Endothelial cell of umbilical vein (primary cell): Measurements from ENCODE around the gene GSX2. TPM values are rescaled to one million over a fixed set of nuclear protein-coding genes. Genes with fewer than 3 reads are reported as not detected.

ENCODE experiments used
- BruUV-seq: library from RNA; stranded (reverse); fragments of 400-500 nt; replicated peaks from 2 replicates; lab custom pipeline; 2021; lab: Mats Ljungman, UMichigan
- CTCF ChIA-PET: fragments of 300-600, 350-600 bp; sonication (Branson Sonifier 250); formaldehyde crosslinking; loops from one replicate; lab custom pipeline; 2021; ENCODE audit warnings: antibody characterized with exemption, inconsistent platforms; lab: Charles Lee
- POLR2A ChIA-PET: fragments of 300-600, 350-600 bp; sonication (Branson Sonifier 250); formaldehyde crosslinking; loops from one replicate; lab custom pipeline; 2021; ENCODE audit warnings: antibody characterized with exemption, inconsistent platforms; lab: Charles Lee
- DNase-seq: peaks from one replicate; pipeline ENCODE4 v3.0.0-alpha.2; 2011; ENCODE audit warnings: low read depth, low spot score
- FAIRE-seq: peaks from 2 replicates; lab custom pipeline; 2011; peaks lifted over from hg19 to GRCh38; lab: Jason Lieb, UNC
- H2AFZ ChIP-seq: 2 replicates; pipeline ENCODE4 v1.6.0; 2012; ENCODE audit warnings: low read depth, low read length, control low read depth, inconsistent platforms
- H3K27ac ChIP-seq: 2 replicates; pipeline ENCODE4 v1.5.1; 2011; ENCODE audit warnings: low read depth, mild to moderate bottlenecking, control low read depth, low read length, moderate library complexity; ENCODE audit not compliant: insufficient read depth
- H3K27me3 ChIP-seq, 2 experiments: 2 replicates each; pipeline versions ENCODE4 v1.6.0 to v1.6.1; 2011; ENCODE audit warnings: low read length in 2 of 2, mixed read lengths in 1 of 2; ENCODE audit not compliant: control insufficient read depth in 2 of 2, insufficient read depth in 2 of 2
- H3K36me3 ChIP-seq, 2 experiments: 2 replicates in 1 of 2; 3 replicates in 1 of 2; pipeline ENCODE4 v1.5.1; 2011; ENCODE audit warnings: low read length in 2 of 2, mild to moderate bottlenecking in 1 of 2, moderate library complexity in 1 of 2; ENCODE audit not compliant: control insufficient read depth in 2 of 2, insufficient read depth in 2 of 2; ENCODE audit errors: extremely low read depth in 1 of 2
- H3K4me1 ChIP-seq: 3 replicates; pipeline ENCODE4 v1.5.1; 2011; ENCODE audit warnings: mild to moderate bottlenecking, low read length; ENCODE audit not compliant: control insufficient read depth, insufficient read depth; ENCODE audit errors: extremely low read depth
- H3K4me2 ChIP-seq: 2 replicates; pipeline ENCODE4 v1.6.1; 2011; ENCODE audit warnings: low read length, control low read depth, mixed read lengths; ENCODE audit not compliant: insufficient read depth
- H3K4me3 ChIP-seq, 3 experiments: fragments of 200-600 bp in 1 of 3; sonication (generic), shearing (Covaris generic) in 1 of 3; replicated peaks in 1 of 3; 2 replicates each; pipeline ENCODE4 v1.5.1; 2011 to 2016; ENCODE audit warnings: control low read depth in 3 of 3, low read length in 3 of 3, mild to moderate bottlenecking in 2 of 3, inconsistent platforms in 1 of 3, low read depth in 1 of 3, moderate library complexity in 1 of 3; ENCODE audit not compliant: insufficient read depth in 1 of 3
- H3K79me2 ChIP-seq: 2 replicates; pipeline ENCODE4 v1.6.0; 2012; ENCODE audit warnings: low read length, inconsistent platforms; ENCODE audit not compliant: control insufficient read depth, insufficient read depth
- H3K9ac ChIP-seq: replicated peaks from 2 replicates; pipeline ENCODE3; 2011; ENCODE audit warnings: low read length, control low read depth; ENCODE audit not compliant: insufficient read depth; ENCODE audit errors: extremely low read depth
- H3K9me1 ChIP-seq: replicated peaks from 3 replicates; pipeline ENCODE4 v1.6.0; 2011; ENCODE audit warnings: mild to moderate bottlenecking, low read length; ENCODE audit not compliant: control insufficient read depth, insufficient read depth; ENCODE audit errors: extremely low read depth
- H3K9me3 ChIP-seq: replicated peaks from 2 replicates; pipeline ENCODE4 v1.5.1; 2012; ENCODE audit warnings: low read length, inconsistent platforms; ENCODE audit not compliant: control insufficient read depth, insufficient read depth
- H4K20me1 ChIP-seq: replicated peaks from 2 replicates; pipeline ENCODE3; 2011; ENCODE audit warnings: mild to moderate bottlenecking, low read length; ENCODE audit not compliant: control insufficient read depth, insufficient read depth; ENCODE audit errors: extremely low read depth
- FOS ChIP-seq: IDR thresholded peaks from 2 replicates; pipeline ENCODE4 v1.6.1; 2011; ENCODE audit warnings: mild to moderate bottlenecking, low read length, moderate library complexity, borderline replicate concordance; ENCODE audit not compliant: insufficient read depth
- GATA2 ChIP-seq: IDR thresholded peaks from 2 replicates; pipeline ENCODE4 v1.7.0; 2011; ENCODE audit warnings: low read depth, mild to moderate bottlenecking, moderate library complexity, mixed read lengths, low read length; ENCODE audit not compliant: insufficient read length, insufficient read depth
- JUN ChIP-seq: IDR thresholded peaks from 2 replicates; pipeline ENCODE4 v1.6.1; 2011; ENCODE audit warnings: borderline replicate concordance, low read depth; ENCODE audit not compliant: insufficient read length, insufficient read depth
- MYC ChIP-seq: IDR thresholded peaks from one replicate; pipeline ENCODE4 v1.6.1; 2011; ENCODE audit warnings: mild to moderate bottlenecking, low read depth, low read length
- POLR2A ChIP-seq: IDR thresholded peaks from 2 replicates; pipeline ENCODE4 v1.6.1; 2012; ENCODE audit warnings: low read depth, mild to moderate bottlenecking, control low read depth, low read length
- POLR2AphosphoS5 ChIP-seq: IDR thresholded peaks from 2 replicates; pipeline ENCODE4 v1.6.1; 2012; ENCODE audit warnings: low read depth, mild to moderate bottlenecking, control low read depth, low read length, moderate library complexity; ENCODE audit not compliant: insufficient read depth
- dilution Hi-C: fragments of 300-500 bp; cut with MboI; formaldehyde crosslinking; loops from one replicate; pipeline ENCODE4 v1.15.0; 2019; ENCODE audit warnings: low sequenced_read_pairs; ENCODE audit not compliant: extremely low pct_ligation_motif_present
- intact Hi-C: fragments of 100-400 bp; cut with micrococcal nuclease; formaldehyde crosslinking; loops from one replicate; pipeline ENCODE4 v1.10.0; 2022
- polyA plus RNA-seq, 4 experiments: library from polyadenylated mRNA; depleted of rRNA in 3 of 4; stranded (reverse) in 3 of 4; unstranded in 1 of 4; fragments of >200 nt; gene quantifications; 2 replicates each; pipeline versions ENCODE4 v1.2.1 to v1.2.3, GENCODE V29; 2011 to 2012; ENCODE audit warnings: missing spikeins in 1 of 4
- total RNA-seq: library from RNA; stranded (reverse); gene quantifications from 2 replicates; pipeline ENCODE4 v1.2.3, GENCODE V29; 2021
- TF ChIP-seq, protein P1 (sequence below), 2 donors: IDR thresholded peaks; 1 replicate in 1 of 2; 2 replicates in 1 of 2; pipeline ENCODE4 v1.5.1; 2011; ENCODE audit warnings: low read length in 2 of 2, mild to moderate bottlenecking in 2 of 2, moderate library complexity in 2 of 2, control low read depth in 1 of 2, inconsistent platforms in 1 of 2, low read depth in 1 of 2; ENCODE audit not compliant: insufficient read depth in 1 of 2; ENCODE audit errors: extremely low read depth in 1 of 2
- TF ChIP-seq, protein P2 (sequence below): IDR thresholded peaks from 2 replicates; pipeline ENCODE4 v1.6.1; 2011; ENCODE audit not compliant: insufficient read depth, insufficient read length

The GSX2 gene
- total and polyA plus RNA-seq, 2 donors (not counting 3 experiments of a cell fraction or from before 2014, with no cell fraction given), result not detected

GRCh38 chr4:54060116-54060515, 39.8 kb upstream of the GSX2 start:
- dilution Hi-C loops, result no loop called here

More at GRCh38 chr4:54060116-54060515, 39.8 kb upstream of the GSX2 start:
- POLR2A ChIA-PET, result interaction anchor here (0.7 kb wide), 1 partner anchor 53 kb away, joined by 3 read pairs; no protein-coding TSS in a partner anchor
- Histone ChIP-seq H3K4me3 (peak overlapping the region in 1 of 3 experiments; percentile 40), H3K79me2 (peaks cover 91% of the 10 kb centered on the region), H3K4me2 (peak overlapping the region; percentile 98), H3K36me3 (peaks cover 0 to 3% of the 10 kb centered on the region in 2 experiments), H3K27ac (no peak overlapping the region), H3K27me3 (no peaks in the 10 kb centered on the region), H3K9ac (no peak overlapping the region), H3K9me1 (peaks cover 3% of the 10 kb centered on the region), H3K9me3 (no peaks in the 10 kb centered on the region), H4K20me1 (peaks cover 34% of the 10 kb centered on the region), H3K4me1 (peaks cover 50% of the 10 kb centered on the region), H2AFZ (no peak overlapping the region)
- CTCF ChIA-PET, result interaction anchor here (2.5 kb wide), 1 partner anchor 130 kb away, joined by 10 read pairs; no protein-coding TSS in a partner anchor
- intact Hi-C loops, result no loop called here
- no TSS peak for BruUV-seq
- DNase-seq, result no peak
- FAIRE-seq, result no peak
- TF ChIP-seq, protein P1, sequence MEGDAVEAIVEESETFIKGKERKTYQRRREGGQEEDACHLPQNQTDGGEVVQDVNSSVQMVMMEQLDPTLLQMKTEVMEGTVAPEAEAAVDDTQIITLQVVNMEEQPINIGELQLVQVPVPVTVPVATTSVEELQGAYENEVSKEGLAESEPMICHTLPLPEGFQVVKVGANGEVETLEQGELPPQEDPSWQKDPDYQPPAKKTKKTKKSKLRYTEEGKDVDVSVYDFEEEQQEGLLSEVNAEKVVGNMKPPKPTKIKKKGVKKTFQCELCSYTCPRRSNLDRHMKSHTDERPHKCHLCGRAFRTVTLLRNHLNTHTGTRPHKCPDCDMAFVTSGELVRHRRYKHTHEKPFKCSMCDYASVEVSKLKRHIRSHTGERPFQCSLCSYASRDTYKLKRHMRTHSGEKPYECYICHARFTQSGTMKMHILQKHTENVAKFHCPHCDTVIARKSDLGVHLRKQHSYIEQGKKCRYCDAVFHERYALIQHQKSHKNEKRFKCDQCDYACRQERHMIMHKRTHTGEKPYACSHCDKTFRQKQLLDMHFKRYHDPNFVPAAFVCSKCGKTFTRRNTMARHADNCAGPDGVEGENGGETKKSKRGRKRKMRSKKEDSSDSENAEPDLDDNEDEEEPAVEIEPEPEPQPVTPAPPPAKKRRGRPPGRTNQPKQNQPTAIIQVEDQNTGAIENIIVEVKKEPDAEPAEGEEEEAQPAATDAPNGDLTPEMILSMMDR (IDR thresholded peaks at IDR 0.05; ENCODE audit: extremely low read depth in 1 of 2, insufficient read depth in 1 of 2, low read depth in 1 of 2, low read length in 2 of 2), result no peak
- TF ChIP-seq POLR2AphosphoS5 (no peak), JUN (no peak), FOS (no peak), POLR2A (no peak), MYC (no peak), GATA2 (no peak)
- TF ChIP-seq, protein P2, sequence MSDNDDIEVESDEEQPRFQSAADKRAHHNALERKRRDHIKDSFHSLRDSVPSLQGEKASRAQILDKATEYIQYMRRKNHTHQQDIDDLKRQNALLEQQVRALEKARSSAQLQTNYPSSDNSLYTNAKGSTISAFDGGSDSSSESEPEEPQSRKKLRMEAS, result no peak
